Activated T-helper 2 cell treated with anti-CD3 and anti-CD28 coated beads, Interferon-gamma antibody, Interleukin-2, Interleukin-4, amounts not matched to agents 10 μg/mL and 5 μg/mL and 100 μg/mL, durations not matched to agents 14 hours and 24 hours and 36 hours (primary cell): ENCODE data around the gene TLR5. TPM values are rescaled to one million over a fixed set of nuclear protein-coding genes. Genes with fewer than 3 reads are reported as not detected.

Experiments used
- DNase-seq: peaks from one replicate; pipeline ENCODE4 v3.0.0; 2021; ENCODE audit warnings: low spot score
- H3K27ac Mint-ChIP-seq: one replicate; pipeline ENCODE4 v1.8.0; 2021; ENCODE audit warnings: mixed read lengths
- H3K27me3 Mint-ChIP-seq: one replicate; pipeline ENCODE4 v1.8.0; 2021; ENCODE audit warnings: low read depth, mixed read lengths
- H3K36me3 Mint-ChIP-seq: one replicate; pipeline ENCODE4 v1.8.0; 2021; ENCODE audit warnings: low read depth, mixed read lengths
- H3K4me1 Mint-ChIP-seq: one replicate; pipeline ENCODE4 v1.8.0; 2021; ENCODE audit warnings: low read depth, mixed read lengths
- H3K4me3 Mint-ChIP-seq: one replicate; pipeline ENCODE4 v1.8.0; 2021; ENCODE audit warnings: low read depth, mild to moderate bottlenecking, moderate library complexity, mixed read lengths
- H3K9me3 Mint-ChIP-seq: one replicate; pipeline ENCODE4 v1.8.0; 2021; ENCODE audit warnings: mixed read lengths
- intact Hi-C: fragments of 100-400 bp; cut with micrococcal nuclease; formaldehyde crosslinking; loops from one replicate; pipeline ENCODE4 v1.15.1; 2023
- total RNA-seq: library from RNA; stranded (reverse); gene quantifications from 2 replicates; pipeline ENCODE4 v1.2.3, GENCODE V29; 2022

Gene TLR5
- total RNA-seq, 1 donor from 2014 or later = 0.34 TPM

DNA sequence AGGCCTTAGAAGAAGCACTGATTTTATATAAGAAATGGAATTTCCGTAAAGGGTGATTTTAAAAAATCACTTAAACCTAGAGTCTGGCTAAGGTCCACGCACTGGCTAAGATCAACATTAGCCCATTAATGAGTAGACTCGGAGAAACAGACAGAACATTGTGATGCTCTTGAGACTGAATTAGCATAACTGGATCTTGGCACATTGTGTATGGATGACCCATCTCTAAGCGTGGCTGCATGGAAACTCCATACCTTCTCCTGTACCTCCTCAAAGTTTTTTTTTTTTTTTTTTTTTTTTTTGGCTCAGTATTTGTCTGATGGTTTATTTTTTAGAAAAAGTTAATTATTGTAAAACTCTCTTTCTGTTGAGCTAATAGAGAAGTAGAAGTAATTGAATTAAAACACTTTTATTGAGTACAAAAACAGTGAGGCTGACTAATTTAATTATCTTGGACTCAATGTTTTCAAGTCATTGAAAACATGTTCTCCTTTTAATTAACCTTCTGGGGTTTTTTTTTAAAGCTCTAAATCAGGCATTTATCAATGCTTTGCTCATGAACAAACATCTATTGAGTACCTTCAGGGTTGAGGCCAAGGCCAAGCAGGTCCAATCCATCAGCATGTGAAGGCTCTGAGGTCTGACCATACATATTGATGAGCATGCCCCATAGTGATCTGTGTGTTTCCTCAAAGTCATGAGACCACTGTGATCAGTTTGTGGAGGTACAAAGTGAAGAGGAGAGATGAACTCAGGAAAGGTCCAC, 74.0 kb downstream of the TLR5 start:
- DNase-seq = no peak
- Mint-ChIP-seq H3K9me3 (no peaks in the 10 kb centered on the region), H3K27me3 (no peaks in the 10 kb centered on the region), H3K4me1 (no peaks in the 10 kb centered on the region), H3K27ac (no peak overlapping the region), H3K36me3 (no peaks in the 10 kb centered on the region), H3K4me3 (no peak overlapping the region)
- intact Hi-C loops = no loop called here

DNA sequence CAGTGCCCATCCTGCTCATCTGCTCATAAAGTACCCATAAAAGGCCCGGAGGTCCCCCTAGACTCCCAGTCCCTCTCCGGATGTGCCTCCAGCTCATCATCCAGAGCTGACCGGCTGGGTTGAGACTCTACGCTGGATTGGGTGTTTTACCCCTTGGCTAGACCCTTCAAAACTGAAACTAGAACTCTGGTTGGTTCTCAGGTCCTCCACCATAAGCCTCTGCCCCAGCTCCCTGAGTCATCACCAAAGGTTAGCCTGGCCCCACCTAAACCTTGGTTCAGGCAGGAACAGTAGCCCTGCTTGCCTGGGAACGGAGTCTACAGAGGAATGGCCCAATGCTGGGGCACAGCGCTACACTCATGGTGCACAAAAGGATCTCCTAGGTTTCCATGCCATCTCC, 75.1 kb downstream of the TLR5 start:
- Mint-ChIP-seq H3K27ac (no peak overlapping the region), H3K9me3 (no peaks in the 10 kb centered on the region), H3K36me3 (no peaks in the 10 kb centered on the region), H3K4me1 (no peaks in the 10 kb centered on the region), H3K4me3 (no peak overlapping the region), H3K27me3 (peaks cover 5% of the 10 kb centered on the region)
- no peak for DNase-seq
- intact Hi-C loops = no loop called here

DNA sequence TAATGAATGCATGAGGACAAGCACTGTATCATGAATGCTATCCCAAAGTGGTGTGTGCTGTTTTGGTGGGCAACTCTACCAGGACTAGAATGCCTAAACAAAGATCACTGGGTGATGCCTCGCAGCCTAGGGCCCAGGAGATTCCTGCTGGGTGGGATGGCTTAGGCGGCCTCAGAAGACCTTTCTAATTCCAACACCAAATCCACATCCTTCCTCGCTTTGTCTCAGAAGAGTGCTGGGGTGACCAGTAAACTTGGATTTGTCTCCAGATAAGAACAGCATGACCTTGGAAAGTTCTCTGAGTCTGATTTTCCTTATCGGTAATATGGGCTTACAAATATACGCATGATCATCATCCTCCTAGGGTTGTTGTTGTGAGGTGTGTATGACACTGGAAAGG, 76.6 kb downstream of the TLR5 start:
- no peak for DNase-seq
- no peak overlapping the region for H3K27ac Mint-ChIP-seq
- H3K27me3 Mint-ChIP-seq = peaks cover 5% of the 10 kb centered on the region
- no peaks in the 10 kb centered on the region for H3K36me3 Mint-ChIP-seq
- intact Hi-C loops = no loop called here
- H3K9me3 Mint-ChIP-seq = no peaks in the 10 kb centered on the region
- no peaks in the 10 kb centered on the region for H3K4me1 Mint-ChIP-seq
- H3K4me3 Mint-ChIP-seq = no peak overlapping the region

DNA sequence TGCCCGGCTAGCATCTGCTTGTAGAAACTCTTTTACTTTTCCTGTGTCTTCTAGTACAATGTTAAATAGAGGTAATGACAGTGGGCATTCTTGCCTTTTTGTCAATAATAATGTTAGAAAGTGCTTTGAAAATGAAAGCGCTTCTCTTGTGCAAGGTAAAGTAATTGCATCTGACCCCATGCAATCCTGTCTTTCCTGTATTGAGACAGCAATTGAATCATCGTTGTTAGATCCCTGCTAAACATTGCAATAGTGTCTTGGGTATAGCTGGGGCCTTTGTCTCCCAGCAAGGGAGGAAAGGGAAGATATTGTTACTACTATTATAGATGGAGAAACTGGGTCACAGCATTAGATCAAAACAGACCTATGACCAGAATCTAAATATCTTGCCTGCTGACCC, 80.9 kb downstream of the TLR5 start:
- H3K9me3 Mint-ChIP-seq = no peaks in the 10 kb centered on the region
- intact Hi-C loops = no loop called here

DNA sequence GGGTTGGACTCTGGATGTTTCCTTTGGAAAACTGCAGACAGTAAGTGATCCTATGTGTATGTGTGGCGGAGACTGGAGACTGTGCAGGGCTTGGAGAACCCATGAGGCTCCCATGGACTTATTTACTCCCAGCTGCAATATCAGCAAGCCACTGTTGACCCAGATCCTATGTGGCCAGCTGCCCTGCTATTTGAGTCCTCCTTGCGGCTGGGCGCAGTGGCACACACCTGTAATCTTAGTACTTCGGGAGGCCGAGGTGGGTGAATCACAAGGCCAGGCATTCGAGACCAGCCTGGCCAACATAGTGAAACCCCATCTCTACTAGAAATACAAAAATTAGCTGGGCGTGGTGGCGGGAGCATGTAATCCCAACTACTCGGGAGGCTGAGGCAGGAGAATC, 83.5 kb downstream of the TLR5 start:
- H3K4me3 Mint-ChIP-seq = no peak overlapping the region
- H3K9me3 Mint-ChIP-seq = no peaks in the 10 kb centered on the region
- no peak overlapping the region for H3K27ac Mint-ChIP-seq
- H3K36me3 Mint-ChIP-seq = no peaks in the 10 kb centered on the region
- H3K27me3 Mint-ChIP-seq = peaks cover 7% of the 10 kb centered on the region
- DNase-seq = no peak
- intact Hi-C loops = no loop called here
- H3K4me1 Mint-ChIP-seq = no peaks in the 10 kb centered on the region

More for the DNA sequence above, 80.9 kb downstream of the TLR5 start:
- no peaks in the 10 kb centered on the region for H3K4me1 Mint-ChIP-seq
- DNase-seq = no peak
- no peaks in the 10 kb centered on the region for H3K36me3 Mint-ChIP-seq
- H3K27ac Mint-ChIP-seq = no peak overlapping the region
- H3K4me3 Mint-ChIP-seq = no peak overlapping the region
- H3K27me3 Mint-ChIP-seq = peaks cover 7% of the 10 kb centered on the region

Other genes with a start within 250 kb of the TLR5 start
- gene SUSD4, start 220.9 kb upstream of the TLR5 start, total RNA-seq = 0.18 and 0.34 TPM in 2 replicates